Activated T-cell treated with anti-CD3 and anti-CD28 coated beads for 4 hours (primary cell): ENCODE data around the gene GRB10.
A peak's percentile ranks its signal among the peaks of the same experiment; 100 is the strongest.

ENCODE experiments used
- DNase-seq: peaks from one replicate; pipeline ENCODE4 v3.0.0-alpha.2; 2020

GRB10 gene

GRCh38 chr7:50651271-50651989 lies 131.3 kb downstream of the GRB10 start:
- no peak for DNase-seq

DNA sequence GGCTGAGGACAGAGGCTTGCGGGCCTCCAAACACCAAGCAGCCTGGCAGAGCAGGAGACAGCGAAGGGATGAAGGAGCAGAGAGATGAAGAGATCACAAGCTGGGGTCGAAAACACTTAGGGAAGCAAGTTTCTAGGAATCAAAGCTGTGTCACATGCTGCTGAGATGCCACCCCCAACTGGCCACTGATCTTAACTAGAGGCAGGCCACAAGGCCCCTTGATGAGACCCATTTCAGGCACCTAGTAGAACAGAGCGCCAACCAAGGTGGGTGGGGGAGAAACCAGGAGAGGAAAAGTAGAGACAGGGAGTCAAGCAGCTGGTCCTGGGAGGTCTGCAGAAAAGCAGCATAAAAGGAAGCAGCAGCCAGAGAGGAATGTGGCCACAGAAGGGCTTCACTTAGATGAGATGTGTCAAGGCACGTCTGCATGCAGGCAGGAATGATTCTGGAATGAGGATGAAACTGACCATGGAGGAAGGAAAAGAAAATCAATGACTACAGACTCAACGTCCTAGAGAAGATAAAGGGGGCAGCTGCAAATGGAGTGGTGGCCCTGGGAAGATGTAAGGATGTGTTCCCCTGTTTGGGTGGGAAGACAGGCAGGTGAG lies 132.5 kb downstream of the GRB10 start:
- no peak for DNase-seq

- DNase-seq = no peak
These were observed 133.3 kb downstream of the GRB10 start for GRCh38 chr7:50649259-50649885.

- no peak for DNase-seq
These were observed 134.0 kb downstream of the GRB10 start for GRCh38 chr7:50648570-50649169.

DNA sequence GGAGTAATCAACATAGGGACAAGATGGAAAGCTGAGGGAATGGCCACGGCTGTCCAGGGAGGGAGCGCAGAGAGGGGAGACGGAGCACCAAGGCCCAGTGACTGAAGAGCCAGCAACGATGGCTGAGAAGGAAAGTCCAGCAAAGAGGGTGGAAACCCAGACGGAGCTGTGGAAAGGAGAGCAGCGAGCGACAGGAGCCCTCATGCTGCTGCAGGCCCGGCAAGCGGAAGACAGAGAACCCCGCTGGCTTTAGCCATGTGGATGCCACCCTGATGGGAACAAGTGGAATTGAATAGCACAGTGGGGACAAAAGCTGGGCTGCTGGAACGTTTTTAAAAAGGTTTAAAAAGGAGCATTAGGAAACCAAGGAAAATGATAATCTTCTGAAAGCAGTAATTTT lies 134.6 kb downstream of the GRB10 start:
- DNase-seq = no peak

DNA sequence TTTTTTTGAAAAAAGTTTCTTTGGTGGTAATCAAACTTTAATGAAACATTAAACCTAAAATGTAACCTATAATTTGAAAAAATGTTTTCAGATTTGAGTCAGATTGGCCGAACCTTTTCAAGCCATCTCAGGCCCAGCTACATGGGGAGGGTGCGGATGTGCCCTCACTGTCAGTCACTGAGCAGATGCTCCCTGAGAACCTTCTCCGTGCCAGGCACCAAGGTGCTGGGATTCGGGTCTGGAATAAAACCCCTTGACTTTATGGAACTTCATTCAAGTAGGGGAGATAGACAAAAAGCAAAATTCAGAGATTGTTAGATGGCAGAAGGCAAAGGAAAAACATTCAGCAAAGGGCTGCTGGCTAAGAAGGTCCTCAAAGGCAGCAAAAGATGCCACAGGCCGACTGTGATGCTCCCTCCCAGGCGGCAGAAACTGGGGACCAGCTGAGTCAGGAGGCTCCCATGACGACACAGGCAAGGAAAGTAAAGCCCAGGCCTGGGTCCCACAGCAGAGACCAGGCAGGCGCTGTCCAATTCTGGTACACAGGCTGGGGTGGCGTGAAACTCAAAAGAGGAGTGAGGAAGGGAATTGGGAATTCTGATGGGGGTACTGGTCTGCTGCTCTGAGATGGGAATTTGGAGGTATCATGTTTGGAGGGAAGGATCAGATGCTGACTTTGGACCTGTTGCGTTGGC lies 135.3 kb downstream of the GRB10 start:
- DNase-seq = no peak

DNA sequence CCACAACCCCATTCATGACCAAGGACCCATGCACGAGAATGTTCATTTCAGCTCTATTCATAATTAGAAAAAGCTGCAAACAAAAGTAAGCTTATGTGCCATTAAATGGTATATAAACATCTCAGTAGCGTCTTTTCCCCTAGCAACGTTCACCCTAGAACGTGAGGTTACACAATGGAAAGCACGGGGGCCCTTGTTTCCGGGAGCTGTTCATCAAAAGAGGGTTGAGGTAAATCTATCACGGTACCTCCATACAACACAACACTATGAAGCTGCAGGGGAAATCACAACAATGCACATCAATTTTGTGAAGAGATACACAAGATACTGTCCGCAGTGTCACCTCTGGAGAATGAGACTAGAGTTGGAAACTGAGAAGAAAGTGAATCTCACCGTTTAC lies 136.6 kb downstream of the GRB10 start:
- no peak for DNase-seq

- DNase-seq = no peak
These were observed 137.5 kb downstream of the GRB10 start for GRCh38 chr7:50645186-50645585.

DNA sequence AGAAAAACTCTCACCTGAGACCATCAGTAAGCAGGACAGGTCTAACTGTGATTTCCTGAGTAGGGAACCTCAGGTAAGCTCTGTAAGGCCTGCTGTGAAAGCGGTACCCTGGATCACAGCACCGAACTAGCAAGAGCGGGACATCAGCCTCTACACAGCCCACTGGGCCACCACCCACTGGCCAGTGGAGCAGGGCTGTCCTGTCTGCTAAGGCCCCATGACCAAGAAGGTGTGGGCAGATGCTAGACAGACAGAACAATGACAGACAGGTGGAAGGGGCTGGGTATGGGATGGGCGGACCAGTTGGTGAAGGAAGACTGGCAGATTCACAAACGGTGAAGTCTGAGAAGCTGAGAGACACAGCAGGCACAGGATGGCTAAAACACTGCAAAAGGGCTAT lies 138.1 kb downstream of the GRB10 start:
- no peak for DNase-seq

- no peak for DNase-seq
These were observed 138.6 kb downstream of the GRB10 start for GRCh38 chr7:50644114-50644513.

GRCh38 chr7:50641442-50642405 lies 141.0 kb downstream of the GRB10 start:
- no peak for DNase-seq

- no peak for DNase-seq
These were observed 141.9 kb downstream of the GRB10 start for GRCh38 chr7:50640779-50641178.

- no peak for DNase-seq
These were observed 142.4 kb downstream of the GRB10 start for GRCh38 chr7:50640256-50640655.

DNA sequence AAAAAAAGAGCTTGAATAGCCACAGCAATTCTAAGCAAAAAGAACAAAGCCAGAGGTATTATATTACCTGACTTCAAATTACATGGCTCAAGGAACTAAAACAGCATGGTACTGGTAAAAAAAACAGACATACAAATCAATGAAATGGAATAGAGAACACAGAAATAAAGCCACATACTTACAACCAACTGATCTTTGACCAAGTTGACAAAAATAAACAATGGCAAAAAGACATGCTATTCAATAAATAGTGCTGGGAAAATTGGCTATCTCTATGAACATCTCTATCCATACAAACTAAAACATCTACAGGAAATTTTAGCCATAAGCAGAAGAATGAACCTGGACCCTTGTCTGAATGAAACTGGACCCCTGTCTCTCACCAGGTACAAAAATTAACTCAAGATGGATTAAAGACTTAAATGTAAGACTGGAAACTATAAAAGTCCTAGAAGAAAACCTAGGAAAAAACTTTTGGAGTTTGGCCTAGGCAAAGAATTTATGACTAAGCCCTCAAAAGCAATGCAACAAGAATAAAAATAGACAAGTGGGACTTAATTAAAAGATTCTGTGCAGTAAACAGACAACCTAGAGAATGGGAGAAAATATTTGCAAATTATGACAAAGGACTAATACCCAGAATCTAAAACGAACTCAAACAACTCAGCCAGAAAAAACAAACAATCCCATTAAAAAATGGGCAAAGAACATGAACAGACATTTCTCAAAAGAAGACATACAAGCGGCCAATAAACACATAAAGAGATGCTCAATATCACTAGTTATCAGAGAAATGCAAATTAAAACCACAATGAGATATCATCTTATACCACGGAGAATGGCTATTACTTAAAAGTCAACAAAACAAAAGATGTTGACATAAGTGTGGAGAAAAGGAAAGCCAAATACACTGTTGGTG lies 144.7 kb downstream of the GRB10 start:
- no peak for DNase-seq

GRCh38 chr7:50634378-50634777 lies 148.3 kb downstream of the GRB10 start:
- no peak for DNase-seq

DNA sequence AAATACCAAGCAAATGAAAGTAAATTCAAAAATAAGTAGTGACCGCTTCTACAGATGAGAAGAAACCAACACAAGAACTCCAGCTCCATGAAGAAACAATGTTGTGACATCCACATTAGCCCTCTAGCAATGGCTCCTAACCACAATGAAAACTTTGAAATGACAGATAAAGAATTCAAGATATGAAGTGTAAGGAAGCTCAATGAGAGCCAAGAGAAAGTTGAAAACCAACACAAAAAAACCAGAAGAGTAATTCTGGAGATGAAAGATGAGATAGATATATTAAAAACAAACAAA lies 149.3 kb downstream of the GRB10 start:
- no peak for DNase-seq

GRCh38 chr7:50632561-50633413 lies 149.9 kb downstream of the GRB10 start:
- peak; percentile 50 for DNase-seq

- no peak for DNase-seq
These were observed 151.1 kb downstream of the GRB10 start for GRCh38 chr7:50631639-50632038.

- no peak for DNase-seq
These were observed 151.6 kb downstream of the GRB10 start for GRCh38 chr7:50631100-50631499.

GRCh38 chr7:50629238-50629901 lies 153.3 kb downstream of the GRB10 start:
- no peak for DNase-seq
